K562 (cell line): ENCODE data around the gene GRP. TPM values are rescaled to one million over a fixed set of nuclear protein-coding genes. Genes with fewer than 3 reads are reported as not detected.

Experiments
- ATAC-seq: fragments of 200-7000 bp; cut with Tn5 transposase; 3 replicates; pipeline ENCODE4 v1.9.1; 2020; ENCODE audit warnings: moderate library complexity
- BruUV-seq: library from RNA; stranded (reverse); fragments of 400-500 nt; replicated peaks from 2 replicates; lab custom pipeline; 2021; lab: Mats Ljungman, UMichigan
- CTCF ChIA-PET: fragments of 300-600 bp; formaldehyde crosslinking; extraction: SDS; loops from one replicate; lab custom pipeline; 2021; ENCODE audit warnings: low intra/inter-chr PET ratio; lab: Yijun Ruan, JAX
- POLR2A ChIA-PET: fragments of 300-600, 350-650 bp; sonication (Branson Sonifier 250); formaldehyde crosslinking; extraction: SDS; loops from one replicate; lab custom pipeline; 2021; ENCODE audit warnings: antibody characterized with exemption, inconsistent platforms; lab: Yijun Ruan, JAX
- DNase-seq, 4 experiments: peaks; one replicate each; pipeline versions ENCODE4 v3.0.0 to v3.0.0-alpha.2; 2011 to 2018; ENCODE audit warnings: low spot score in 3 of 4, mixed read lengths in 3 of 4; ENCODE audit errors: extremely low read depth in 1 of 4
- FAIRE-seq: peaks from 2 replicates; lab custom pipeline; 2011; peaks lifted over from hg19 to GRCh38; lab: Jason Lieb, UNC
- H2AFZ ChIP-seq: 2 replicates; pipeline ENCODE4 v1.6.0; 2011; ENCODE audit warnings: low read depth, low read length, control low read depth, inconsistent platforms
- H3K27ac ChIP-seq: fragments of 200-600 bp; 3 replicates; pipeline ENCODE4 v1.8.0; 2011; ENCODE audit warnings: low read depth, mild to moderate bottlenecking, control low read depth, inconsistent platforms, low read length, moderate library complexity, mixed read lengths; ENCODE audit errors: extremely low read depth
- H3K27me3 ChIP-seq, 2 experiments: fragments of 300-600 bp in 1 of 2; 2 replicates in 1 of 2; 3 replicates in 1 of 2; pipeline versions ENCODE4 v1.6.0 to v1.8.0; 2011; ENCODE audit warnings: inconsistent platforms in 2 of 2, low read length in 2 of 2, mild to moderate bottlenecking in 1 of 2, mixed read lengths in 1 of 2, moderate library complexity in 1 of 2; ENCODE audit not compliant: control insufficient read depth in 2 of 2, insufficient read depth in 2 of 2
- H3K36me3 ChIP-seq: fragments of 300-600 bp; 3 replicates; pipeline ENCODE4 v1.8.0; 2011; ENCODE audit warnings: mild to moderate bottlenecking, low read length, inconsistent platforms; ENCODE audit not compliant: control insufficient read depth, insufficient read depth
- H3K4me1 ChIP-seq, 2 experiments: fragments of 200-600 bp in 1 of 2; replicated peaks in 1 of 2; 2 replicates in 1 of 2; 3 replicates in 1 of 2; pipeline versions ENCODE4 v1.5.1 to v1.8.0; 2011; ENCODE audit warnings: inconsistent platforms in 2 of 2, low read length in 2 of 2, mild to moderate bottlenecking in 1 of 2, mixed read lengths in 1 of 2, moderate library complexity in 1 of 2; ENCODE audit not compliant: control insufficient read depth in 2 of 2, insufficient read depth in 2 of 2
- H3K4me2 ChIP-seq: 2 replicates; pipeline ENCODE4 v1.6.1; 2011; ENCODE audit warnings: low read length, control low read depth, inconsistent platforms, mixed read lengths; ENCODE audit not compliant: insufficient read depth
- H3K4me3 ChIP-seq: fragments of 200-600 bp; sonication (generic), shearing (Covaris generic); 2 replicates; pipeline ENCODE4 v1.5.1; 2016; ENCODE audit warnings: control low read depth, inconsistent platforms
- H3K79me2 ChIP-seq: fragments of 200-600 bp; 3 replicates; pipeline ENCODE4 v1.8.0; 2011; ENCODE audit warnings: low read length, inconsistent platforms; ENCODE audit not compliant: control insufficient read depth, insufficient read depth
- H3K9ac ChIP-seq, 2 experiments: 2 replicates each; pipeline versions ENCODE4 v1.6.0 to v1.6.1; 2011; ENCODE audit warnings: low read depth in 2 of 2, low read length in 2 of 2, control low read depth in 1 of 2, inconsistent platforms in 1 of 2, mild to moderate bottlenecking in 1 of 2, mixed read lengths in 1 of 2; ENCODE audit not compliant: insufficient read depth in 1 of 2
- H3K9me1 ChIP-seq: one replicate; pipeline ENCODE4 v1.6.0; 2011; ENCODE audit warnings: inconsistent platforms, mild to moderate bottlenecking, low read length, moderate library complexity; ENCODE audit not compliant: control insufficient read depth, insufficient read depth
- H3K9me3 ChIP-seq: replicated peaks from 2 replicates; pipeline ENCODE4 v1.5.1; 2011; ENCODE audit warnings: low read depth, low read length, inconsistent platforms; ENCODE audit not compliant: control insufficient read depth, insufficient read depth
- H4K20me1 ChIP-seq: replicated peaks from 2 replicates; pipeline ENCODE4 v1.6.1; 2011; ENCODE audit warnings: low read length, inconsistent platforms, mixed read lengths; ENCODE audit not compliant: control insufficient read depth, insufficient read depth
- ARHGAP35 ChIP-seq: fragments of 450-650 bp; IDR thresholded peaks from 2 replicates; pipeline ENCODE4 v1.6.1; 2018; ENCODE audit not compliant: partially characterized antibody
- CC2D1A ChIP-seq: fragments of 450-650 bp; IDR thresholded peaks from 2 replicates; pipeline ENCODE4 v1.6.1; 2017; ENCODE audit warnings: mild to moderate bottlenecking
- ETV1 ChIP-seq: fragments of 450-650 bp; conservative IDR thresholded peaks from 2 replicates; pipeline ENCODE4 v1.6.1; 2016; ENCODE audit warnings: missing genetic modification characterization, control low read depth, low read depth, missing compliant biosample characterization
- NFE2 ChIP-seq: IDR thresholded peaks from 2 replicates; pipeline ENCODE4 v1.6.1; 2014; ENCODE audit warnings: antibody characterized with exemption, low read depth
- WGBS: fragments of 100-300 bp; shearing (Covaris generic); methylation state at CpG from one replicate; pipeline ENCODE4 v1.1.6; 2016; ENCODE audit warnings: low coverage, mixed read lengths; ENCODE audit not compliant: insufficient coverage; ENCODE audit errors: missing lambda C conversion rate; 5-methylcytosine and 5-hydroxymethylcytosine counted together
- in situ Hi-C: fragments of 300-500 bp; cut with MboI; formaldehyde crosslinking; loops from 4 replicates; pipeline ENCODE4 v1.15.0; 2018; ENCODE audit warnings: inconsistent platforms, mixed read lengths
- intact Hi-C: fragments of 100-400 bp; cut with micrococcal nuclease; formaldehyde crosslinking; loops from 2 replicates; pipeline ENCODE4 v1.14.2; 2022
- polyA plus RNA-seq, 8 experiments: library from polyadenylated mRNA; depleted of rRNA in 4 of 8; stranded (reverse) in 5 of 8; unstranded in 3 of 8; fragments of >200 nt; fragmentation: Nextera tagmentation in 2 of 8; fragmentation: Illumina TruSeq in 1 of 8; extraction: Ambion mirVana in 2 of 8; extraction: Trizol in 1 of 8; gene quantifications; 2 replicates each; pipeline versions ENCODE4 v1.2.1 to v1.2.3, GENCODE V29; 2011 to 2014; ENCODE audit warnings: inconsistent platforms in 1 of 8, missing spikeins in 1 of 8
- total RNA-seq, 7 experiments: library from RNA; depleted of rRNA in 6 of 7; stranded (reverse); fragments of >200 nt in 6 of 7; fragmentation: Illumina TruSeq in 2 of 7; extraction: Trizol in 2 of 7; gene quantifications; 2 replicates each; pipeline versions ENCODE4 v1.2.1 to v1.2.3, GENCODE V29; 2011 to 2021; ENCODE audit warnings: low replicate concordance in 1 of 7
- TF ChIP-seq, protein P1 (sequence below): sonication (generic); formaldehyde crosslinking; IDR thresholded peaks from 2 replicates; pipeline ENCODE4 v1.8.1; 2023; ENCODE audit warnings: mild to moderate bottlenecking, missing genetic modification reagents
- TF ChIP-seq, protein P2 (sequence below): sonication (generic); formaldehyde crosslinking; IDR thresholded peaks from 2 replicates; pipeline ENCODE4 v1.8.1; 2022; ENCODE audit warnings: missing genetic modification reagents

The GRP gene
- total and polyA plus RNA-seq, 9 of the 15 experiments (the other 6 are each of a cell fraction or from before 2014, with no cell fraction given) = 0.07 TPM; not detected in 8

DNA sequence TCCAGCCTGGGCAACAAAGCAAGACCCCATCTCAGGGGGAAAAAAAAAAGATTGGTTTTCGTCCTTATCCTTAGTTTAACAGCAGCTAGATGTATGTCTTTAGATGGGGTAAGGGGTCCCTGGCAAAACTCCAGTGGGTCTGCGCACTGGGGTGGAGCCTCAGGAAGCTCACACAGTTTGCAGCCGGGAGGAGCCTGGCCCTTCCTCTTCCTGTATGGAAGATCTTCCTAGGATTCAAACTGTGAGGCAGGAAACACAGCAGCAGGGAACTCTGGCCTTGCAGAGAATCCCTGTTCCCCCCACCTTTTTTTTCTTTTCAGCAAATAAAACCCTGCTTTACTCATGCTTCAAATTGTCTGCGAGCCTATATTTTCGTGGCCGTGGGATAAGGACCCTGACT is 12.5 kb upstream of the GRP start:
- TF ChIP-seq CC2D1A (no peak), NFE2 (no peak), ETV1 (tag) (no peak), ARHGAP35 (no peak)
- TF ChIP-seq, protein P1, sequence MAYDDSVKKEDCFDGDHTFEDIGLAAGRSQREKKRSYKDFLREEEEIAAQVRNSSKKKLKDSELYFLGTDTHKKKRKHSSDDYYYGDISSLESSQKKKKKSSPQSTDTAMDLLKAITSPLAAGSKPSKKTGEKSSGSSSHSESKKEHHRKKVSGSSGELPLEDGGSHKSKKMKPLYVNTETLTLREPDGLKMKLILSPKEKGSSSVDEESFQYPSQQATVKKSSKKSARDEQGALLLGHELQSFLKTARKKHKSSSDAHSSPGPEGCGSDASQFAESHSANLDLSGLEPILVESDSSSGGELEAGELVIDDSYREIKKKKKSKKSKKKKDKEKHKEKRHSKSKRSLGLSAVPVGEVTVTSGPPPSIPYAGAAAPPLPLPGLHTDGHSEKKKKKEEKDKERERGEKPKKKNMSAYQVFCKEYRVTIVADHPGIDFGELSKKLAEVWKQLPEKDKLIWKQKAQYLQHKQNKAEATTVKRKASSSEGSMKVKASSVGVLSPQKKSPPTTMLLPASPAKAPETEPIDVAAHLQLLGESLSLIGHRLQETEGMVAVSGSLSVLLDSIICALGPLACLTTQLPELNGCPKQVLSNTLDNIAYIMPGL (CRISPR knock-in tag) = no peak
- TF ChIP-seq, protein P2, sequence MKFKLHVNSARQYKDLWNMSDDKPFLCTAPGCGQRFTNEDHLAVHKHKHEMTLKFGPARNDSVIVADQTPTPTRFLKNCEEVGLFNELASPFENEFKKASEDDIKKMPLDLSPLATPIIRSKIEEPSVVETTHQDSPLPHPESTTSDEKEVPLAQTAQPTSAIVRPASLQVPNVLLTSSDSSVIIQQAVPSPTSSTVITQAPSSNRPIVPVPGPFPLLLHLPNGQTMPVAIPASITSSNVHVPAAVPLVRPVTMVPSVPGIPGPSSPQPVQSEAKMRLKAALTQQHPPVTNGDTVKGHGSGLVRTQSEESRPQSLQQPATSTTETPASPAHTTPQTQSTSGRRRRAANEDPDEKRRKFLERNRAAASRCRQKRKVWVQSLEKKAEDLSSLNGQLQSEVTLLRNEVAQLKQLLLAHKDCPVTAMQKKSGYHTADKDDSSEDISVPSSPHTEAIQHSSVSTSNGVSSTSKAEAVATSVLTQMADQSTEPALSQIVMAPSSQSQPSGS (CRISPR knock-in tag) = no peak
- intact Hi-C loops = no loop called here
- no peaks in the 10 kb centered on the region for H3K4me1 ChIP-seq
- 0% methylated on average over 6 of the region's 6 CpGs for WGBS
- H3K9me1 ChIP-seq = no peaks in the 10 kb centered on the region
- no peak overlapping the region for H3K4me3 ChIP-seq
- no peak overlapping the region for H3K4me2 ChIP-seq
- no peak for FAIRE-seq
- no peak overlapping the region for H3K9ac ChIP-seq
- no peaks in the 10 kb centered on the region for H3K27me3 ChIP-seq
- POLR2A ChIA-PET = no interaction called here
- no peaks in the 10 kb centered on the region for H4K20me1 ChIP-seq
- in situ Hi-C loops = no loop called here
- no peak for DNase-seq
- no peak for ATAC-seq
- no peak overlapping the region for H2AFZ ChIP-seq
- no TSS peak for BruUV-seq
- no peaks in the 10 kb centered on the region for H3K79me2 ChIP-seq
- no peaks in the 10 kb centered on the region for H3K36me3 ChIP-seq
- no peaks in the 10 kb centered on the region for H3K9me3 ChIP-seq
- CTCF ChIA-PET = no interaction called here
- no peak overlapping the region for H3K27ac ChIP-seq
